ENCODE results near the gene PRM2.
"Not testable (repeated sequence)": the region's sequence is repeated elsewhere in the genome, so short reads cannot be mapped to it uniquely, and the experiment has no call there.

PRM2 gene

GRCh38 chr16:11295672-11296071, 19.4 kb upstream of the PRM2 start:
- Histone ChIP-seq H3K9me3 (ENCODE audit: control insufficient read depth, low read length) (no peaks in the 10 kb centered on the region), H3K4me1 (peaks cover 11% of the 10 kb centered on the region), H3K27ac (no peak overlapping the region), H3K36me3 (ENCODE audit: control insufficient read depth, insufficient read depth, low read length) (no peaks in the 10 kb centered on the region), H3K4me3 (ENCODE audit: low read depth, low read length) (no peak overlapping the region), H3K9ac (no peak overlapping the region), H2AFZ (no peak overlapping the region), H3K4me2 (ENCODE audit: low read length) (no peak overlapping the region), H3K27me3 (ENCODE audit: control insufficient read depth, insufficient read depth, low read length) (no peaks in the 10 kb centered on the region), H3K79me2 (no peaks in the 10 kb centered on the region)
- no peak for TF ChIP-seq CTCF (IDR thresholded peaks at IDR 0.05)

GRCh38 chr16:11292076-11292748, 15.9 kb upstream of the PRM2 start:
- Histone ChIP-seq H3K9me3 (ENCODE audit: control insufficient read depth, low read length) (no peaks in the 10 kb centered on the region), H3K4me2 (ENCODE audit: low read length) (no peak overlapping the region), H3K36me3 (ENCODE audit: control insufficient read depth, insufficient read depth, low read length) (no peaks in the 10 kb centered on the region), H3K4me1 (peaks cover 5% of the 10 kb centered on the region), H3K4me3 (ENCODE audit: low read depth, low read length) (no peak overlapping the region), H3K27me3 (ENCODE audit: control insufficient read depth, insufficient read depth, low read length) (no peaks in the 10 kb centered on the region), H3K27ac (no peak overlapping the region), H2AFZ (no peak overlapping the region), H3K9ac (no peak overlapping the region), H3K79me2 (no peaks in the 10 kb centered on the region)
- TF ChIP-seq CTCF (IDR thresholded peaks at IDR 0.05): no peak

GRCh38 chr16:11291091-11291703, 14.9 kb upstream of the PRM2 start:
- no peaks in the 10 kb centered on the region for H3K27me3 ChIP-seq (ENCODE audit: control insufficient read depth, insufficient read depth, low read length)
- H3K4me3 ChIP-seq (ENCODE audit: low read depth, low read length): no peak overlapping the region
- no peaks in the 10 kb centered on the region for H3K36me3 ChIP-seq (ENCODE audit: control insufficient read depth, insufficient read depth, low read length)
- no peaks in the 10 kb centered on the region for H3K4me1 ChIP-seq
- H3K9ac ChIP-seq: no peak overlapping the region
- no peak overlapping the region for H3K27ac ChIP-seq
- H3K4me2 ChIP-seq (ENCODE audit: low read length): no peak overlapping the region
- TF ChIP-seq CTCF (IDR thresholded peaks at IDR 0.05): no peak
- H2AFZ ChIP-seq: no peak overlapping the region
- H3K9me3 ChIP-seq (ENCODE audit: control insufficient read depth, low read length): no peaks in the 10 kb centered on the region
- no peaks in the 10 kb centered on the region for H3K79me2 ChIP-seq

- no peaks in the 10 kb centered on the region for H3K27me3 ChIP-seq (ENCODE audit: control insufficient read depth, insufficient read depth, low read length)
- no peaks in the 10 kb centered on the region for H3K9me3 ChIP-seq (ENCODE audit: control insufficient read depth, low read length)
- H3K4me3 ChIP-seq (ENCODE audit: low read depth, low read length): no peak overlapping the region
- H3K4me1 ChIP-seq: no peaks in the 10 kb centered on the region
- no peak overlapping the region for H2AFZ ChIP-seq
- H3K36me3 ChIP-seq (ENCODE audit: control insufficient read depth, insufficient read depth, low read length): no peaks in the 10 kb centered on the region
- no peak for TF ChIP-seq CTCF (IDR thresholded peaks at IDR 0.05)
- no peak overlapping the region for H3K27ac ChIP-seq
- H3K4me2 ChIP-seq (ENCODE audit: low read length): no peak overlapping the region
- no peak overlapping the region for H3K9ac ChIP-seq
- no peaks in the 10 kb centered on the region for H3K79me2 ChIP-seq
Measured at GRCh38 chr16:11290102-11290893, 14.0 kb upstream of the PRM2 start.

GRCh38 chr16:11289696-11290095, 13.4 kb upstream of the PRM2 start:
- H3K9me3 ChIP-seq (ENCODE audit: control insufficient read depth, low read length); H3K27ac ChIP-seq; H3K79me2 ChIP-seq; H3K27me3 ChIP-seq (ENCODE audit: control insufficient read depth, insufficient read depth, low read length); H3K36me3 ChIP-seq (ENCODE audit: control insufficient read depth, insufficient read depth, low read length); H3K4me3 ChIP-seq (ENCODE audit: low read depth, low read length); H3K4me1 ChIP-seq; H3K9ac ChIP-seq; H3K4me2 ChIP-seq (ENCODE audit: low read length); H2AFZ ChIP-seq: not testable (repeated sequence)
